GM13976 (cell line): ENCODE data around the gene LRRC53.

Experiments used
- DNase-seq: peaks from one replicate; pipeline ENCODE4 v3.0.0; 2012; ENCODE audit warnings: low spot score
- in situ Hi-C: fragments of 300-500 bp; cut with MboI; formaldehyde crosslinking; loops from one replicate; pipeline ENCODE4 v1.12.0; 2022; ENCODE audit warnings: low sequenced_read_pairs, mixed read lengths, inconsistent platforms; ENCODE audit not compliant: unreplicated experiment
- TF ChIP-seq, protein P1 (sequence below): IDR thresholded peaks from 2 replicates; pipeline ENCODE4 v1.5.1; 2012; ENCODE audit warnings: borderline replicate concordance, mild to moderate bottlenecking; ENCODE audit not compliant: insufficient read depth; ENCODE audit errors: extremely low read depth, missing control alignments, control extremely low read depth

LRRC53 gene

GRCh38 chr1:74502858-74503257 is 9.6 kb downstream of the LRRC53 start:
- DNase-seq = no peak
- TF ChIP-seq, protein P1, sequence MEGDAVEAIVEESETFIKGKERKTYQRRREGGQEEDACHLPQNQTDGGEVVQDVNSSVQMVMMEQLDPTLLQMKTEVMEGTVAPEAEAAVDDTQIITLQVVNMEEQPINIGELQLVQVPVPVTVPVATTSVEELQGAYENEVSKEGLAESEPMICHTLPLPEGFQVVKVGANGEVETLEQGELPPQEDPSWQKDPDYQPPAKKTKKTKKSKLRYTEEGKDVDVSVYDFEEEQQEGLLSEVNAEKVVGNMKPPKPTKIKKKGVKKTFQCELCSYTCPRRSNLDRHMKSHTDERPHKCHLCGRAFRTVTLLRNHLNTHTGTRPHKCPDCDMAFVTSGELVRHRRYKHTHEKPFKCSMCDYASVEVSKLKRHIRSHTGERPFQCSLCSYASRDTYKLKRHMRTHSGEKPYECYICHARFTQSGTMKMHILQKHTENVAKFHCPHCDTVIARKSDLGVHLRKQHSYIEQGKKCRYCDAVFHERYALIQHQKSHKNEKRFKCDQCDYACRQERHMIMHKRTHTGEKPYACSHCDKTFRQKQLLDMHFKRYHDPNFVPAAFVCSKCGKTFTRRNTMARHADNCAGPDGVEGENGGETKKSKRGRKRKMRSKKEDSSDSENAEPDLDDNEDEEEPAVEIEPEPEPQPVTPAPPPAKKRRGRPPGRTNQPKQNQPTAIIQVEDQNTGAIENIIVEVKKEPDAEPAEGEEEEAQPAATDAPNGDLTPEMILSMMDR = no peak
- in situ Hi-C loops = no loop called here

DNA sequence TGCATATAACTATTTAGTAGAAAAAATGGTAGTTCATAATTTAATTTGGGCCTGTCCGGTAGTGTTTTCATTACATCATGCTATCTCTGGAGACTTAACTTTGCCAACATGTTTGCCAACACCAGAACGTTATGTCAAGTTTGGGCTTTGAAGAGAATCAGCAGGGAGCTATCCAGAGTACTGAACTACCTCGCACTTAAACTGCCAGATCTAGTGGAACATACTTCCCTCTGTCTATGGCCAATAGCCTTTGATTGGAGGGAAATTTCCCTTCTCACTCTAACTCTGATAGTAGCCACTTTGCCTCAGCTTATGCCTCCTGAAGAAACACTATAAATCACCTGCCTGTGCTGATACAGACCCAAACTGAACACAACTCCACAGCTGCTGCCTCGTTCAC is 10.0 kb downstream of the LRRC53 start:
- peak; percentile 25 for DNase-seq
- TF ChIP-seq, protein P1 = no peak
- in situ Hi-C loops = no loop called here

DNA sequence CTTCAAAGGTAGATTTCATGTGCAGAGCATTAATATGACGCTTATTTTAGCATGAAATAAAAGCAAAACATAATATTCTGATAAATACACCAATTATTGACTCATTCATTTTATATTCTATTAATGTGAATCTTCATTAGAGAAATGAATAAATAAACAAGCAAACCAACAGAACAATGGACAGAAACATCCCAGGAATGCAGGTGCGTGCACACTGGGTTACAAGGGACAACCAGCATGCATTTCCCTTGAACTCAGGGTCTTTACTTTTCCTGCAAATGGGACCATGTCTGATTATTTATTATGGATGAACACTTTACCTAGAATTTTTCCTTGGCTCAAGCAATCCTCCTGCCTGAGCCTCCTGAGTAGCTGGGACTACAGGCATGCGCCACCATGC is 13.5 kb downstream of the LRRC53 start:
- DNase-seq = no peak
- in situ Hi-C loops = no loop called here
- TF ChIP-seq, protein P1 = no peak

DNA sequence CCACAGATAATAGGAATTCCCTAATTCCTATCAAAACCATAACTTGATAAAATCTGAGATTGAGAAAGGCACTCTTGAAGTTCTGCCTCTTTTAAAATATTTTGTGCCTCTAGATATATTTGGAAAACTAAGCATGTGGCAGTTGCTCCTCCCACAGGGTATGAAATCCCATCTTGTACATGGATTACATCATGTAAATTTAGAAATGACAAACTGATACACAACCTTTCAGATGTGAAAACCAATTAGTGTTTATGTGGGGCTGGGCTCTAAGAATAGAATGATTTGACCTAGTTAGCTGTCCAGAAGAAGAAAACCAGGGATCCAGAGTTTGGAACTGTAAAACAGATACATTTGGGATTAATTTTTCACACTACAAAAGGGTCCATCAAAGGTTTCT is 15.7 kb downstream of the LRRC53 start:
- DNase-seq = no peak
- in situ Hi-C loops = no loop called here
- TF ChIP-seq, protein P1 = no peak

DNA sequence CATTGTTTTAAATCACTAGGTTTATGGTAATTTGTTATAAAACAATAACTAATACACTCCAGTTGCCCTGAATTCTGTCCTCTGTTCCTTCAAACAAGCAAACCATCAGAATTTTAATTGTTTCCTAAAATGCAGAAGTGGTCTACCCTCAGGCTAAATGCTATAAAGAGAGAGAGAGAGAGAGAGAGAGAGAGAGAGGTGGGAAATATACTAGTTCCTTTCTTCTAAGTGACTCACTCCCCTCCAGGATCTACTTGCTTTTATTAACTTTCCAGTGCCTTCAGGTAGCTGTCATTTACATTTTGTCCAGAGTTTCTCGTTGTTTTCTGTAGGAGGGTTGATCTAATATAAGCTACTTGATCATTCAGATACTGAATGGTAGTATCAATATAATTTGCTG is 26.4 kb downstream of the LRRC53 start:
- in situ Hi-C loops = no loop called here
- no peak for DNase-seq
- TF ChIP-seq, protein P1 = no peak

DNA sequence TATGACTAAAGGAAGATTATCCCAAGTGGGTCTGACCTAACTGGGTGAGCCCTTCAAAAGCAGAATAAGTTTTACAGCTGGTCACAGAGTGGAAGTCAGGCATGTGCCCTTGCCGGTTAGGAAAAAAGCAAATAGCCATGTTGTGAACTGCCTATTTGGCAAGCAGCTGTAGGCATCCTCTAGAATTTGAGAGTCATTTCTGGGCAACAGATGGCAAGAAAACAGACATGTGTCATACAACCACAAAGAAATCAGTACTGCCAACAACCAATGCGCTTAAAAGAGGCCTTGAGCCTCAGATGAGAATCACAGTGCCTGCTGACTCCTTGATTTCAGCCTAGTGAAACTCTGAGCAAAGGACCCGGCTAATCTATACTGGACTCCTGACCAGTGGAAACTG is 26.8 kb downstream of the LRRC53 start:
- TF ChIP-seq, protein P1 = no peak
- in situ Hi-C loops = no loop called here
- DNase-seq = no peak

DNA sequence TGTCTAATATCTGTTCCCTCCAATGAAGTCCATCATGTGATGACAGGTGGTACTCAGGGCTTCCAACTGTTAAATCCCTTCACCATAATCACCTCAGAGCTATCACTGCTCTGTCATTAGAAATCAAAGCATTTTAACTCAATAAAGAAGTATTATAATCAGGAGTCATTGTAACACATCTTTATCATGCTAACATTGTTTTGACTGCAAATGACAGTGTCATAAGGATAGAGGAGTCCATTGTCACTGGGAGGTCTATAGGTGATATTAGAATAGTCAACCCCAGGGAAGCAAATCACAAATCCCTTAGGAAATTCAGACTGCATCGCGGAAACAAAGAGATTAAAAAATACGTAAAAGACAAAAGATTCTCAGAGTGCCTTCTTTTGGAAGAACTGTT is 30.8 kb downstream of the LRRC53 start:
- DNase-seq = no peak
- TF ChIP-seq, protein P1 = no peak
- in situ Hi-C loops = no loop called here
